GM12878 (cell line): ENCODE results near the gene ATP6V0C. TPM values are rescaled to one million over a fixed set of nuclear protein-coding genes. Genes with fewer than 3 reads are reported as not detected.

Experiments used
- ATF7 ChIP-seq: fragments of 450-650 bp; IDR thresholded peaks from 2 replicates; pipeline ENCODE4 v1.6.1; 2016; ENCODE audit warnings: low read depth, mild to moderate bottlenecking
- CHD1 ChIP-seq: IDR thresholded peaks from 2 replicates; pipeline ENCODE4 v1.6.1; 2012; ENCODE audit warnings: low read depth, low read length, improper control_type of control experiment
- CREM ChIP-seq: IDR thresholded peaks from 2 replicates; pipeline ENCODE4 v1.6.1; 2014; ENCODE audit warnings: antibody characterized with exemption, low read depth
- HDAC2 ChIP-seq: fragments of 200-600 bp; sonication (generic); IDR thresholded peaks from 2 replicates; pipeline ENCODE4 v1.6.1; 2017
- HDGF ChIP-seq: fragments of 450-650 bp; IDR thresholded peaks from 2 replicates; pipeline ENCODE4 v1.6.1; 2016; ENCODE audit warnings: antibody characterized with exemption
- MEF2A ChIP-seq: IDR thresholded peaks from 2 replicates; pipeline ENCODE4 v1.6.1; 2011; ENCODE audit warnings: low read depth, mild to moderate bottlenecking, low read length, moderate library complexity; ENCODE audit not compliant: insufficient read depth
- MYC ChIP-seq: IDR thresholded peaks from 2 replicates; pipeline ENCODE4 v1.6.1; 2011; ENCODE audit warnings: mild to moderate bottlenecking, low read length, moderate library complexity, inconsistent platforms; ENCODE audit not compliant: insufficient read depth, insufficient replicate concordance, insufficient read length, severe bottlenecking
- NR2F1 ChIP-seq: fragments of 450-650 bp; conservative IDR thresholded peaks from 2 replicates; pipeline ENCODE4 v1.6.1; 2017; ENCODE audit warnings: mild to moderate bottlenecking
- PAX8 ChIP-seq: fragments of 450-650 bp; IDR thresholded peaks from 2 replicates; pipeline ENCODE4 v1.6.1; 2017; ENCODE audit warnings: mild to moderate bottlenecking, moderate library complexity
- POLR2AphosphoS2 ChIP-seq: IDR thresholded peaks from 2 replicates; pipeline ENCODE4 v1.6.1; 2011; ENCODE audit warnings: low read depth, mild to moderate bottlenecking, low read length, improper control_type of control experiment, moderate library complexity
- RBBP5 ChIP-seq: fragments of 200-600 bp; sonication (generic); conservative IDR thresholded peaks from 2 replicates; pipeline ENCODE4 v1.6.1; 2016
- RCOR1 ChIP-seq: conservative IDR thresholded peaks from 2 replicates; pipeline ENCODE4 v1.6.1; 2012; ENCODE audit warnings: low read depth, low read length, improper control_type of control experiment
- STAT3 ChIP-seq: IDR thresholded peaks from 2 replicates; pipeline ENCODE4 v1.6.1; 2011; ENCODE audit warnings: low read depth, low read length, improper control_type of control experiment
- SUZ12 ChIP-seq: fragments of 200-600 bp; sonication (generic); IDR thresholded peaks from one replicate; pipeline ENCODE4 v1.6.1; 2018; ENCODE audit warnings: antibody characterized with exemption, mild to moderate bottlenecking; ENCODE audit not compliant: unreplicated experiment
- TCF3 ChIP-seq: IDR thresholded peaks from 2 replicates; pipeline ENCODE4 v1.6.1; 2012; ENCODE audit warnings: low read depth, mild to moderate bottlenecking, low read length, borderline replicate concordance; ENCODE audit not compliant: insufficient read depth
- ZNF24 ChIP-seq: fragments of 450-650 bp; IDR thresholded peaks from 2 replicates; pipeline ENCODE4 v1.6.1; 2017; ENCODE audit warnings: antibody characterized with exemption, mild to moderate bottlenecking
- polyA plus RNA-seq, 11 experiments: library from polyadenylated mRNA; depleted of rRNA in 4 of 11; unstranded in 6 of 11; stranded (reverse) in 5 of 11; fragments of >200 nt; fragmentation: Nextera tagmentation in 4 of 11; fragmentation: Illumina TruSeq in 1 of 11; extraction: Ambion mirVana in 4 of 11; extraction: Trizol in 1 of 11; gene quantifications; 1 replicate in 1 of 11; 2 replicates in 10 of 11; pipeline versions ENCODE4 v1.2.1 to v1.2.3, GENCODE V29; 2011 to 2016; ENCODE audit warnings: inconsistent platforms in 2 of 11, missing spikeins in 2 of 11, low read depth in 1 of 11
- total RNA-seq, 4 experiments: library from RNA; depleted of rRNA in 3 of 4; stranded (reverse); fragments of >200 nt in 3 of 4; fragmentation: Illumina TruSeq in 1 of 4; extraction: Trizol in 1 of 4; gene quantifications; 2 replicates each; pipeline versions ENCODE4 v1.2.1 to v1.2.3, GENCODE V29; 2013 to 2021
- TF ChIP-seq, protein P1 (sequence below): fragments of 450-650 bp; IDR thresholded peaks from 2 replicates; pipeline ENCODE4 v1.6.1; 2014; ENCODE audit warnings: mild to moderate bottlenecking
- TF ChIP-seq, protein P2 (sequence below): fragments of 450-650 bp; formaldehyde crosslinking; IDR thresholded peaks from 2 replicates; pipeline ENCODE4 v1.5.0; 2022; ENCODE audit warnings: mild to moderate bottlenecking, missing genetic modification characterization
- TF ChIP-seq, protein P3 (sequence below): IDR thresholded peaks from 2 replicates; pipeline ENCODE4 v1.6.1; 2011; ENCODE audit warnings: mild to moderate bottlenecking, low read depth, low read length, moderate library complexity; ENCODE audit not compliant: insufficient replicate concordance
- TF ChIP-seq, protein P4 (sequence below): fragments of 450-650 bp; IDR thresholded peaks from 2 replicates; pipeline ENCODE4 v1.6.1; 2017; ENCODE audit warnings: mild to moderate bottlenecking, moderate library complexity
- TF ChIP-seq, protein P5 (sequence below): IDR thresholded peaks from 2 replicates; pipeline ENCODE4 v1.6.1; 2011; ENCODE audit warnings: low read depth, mild to moderate bottlenecking, low read length, moderate library complexity, borderline replicate concordance; ENCODE audit errors: extremely low read depth

Gene ATP6V0C
- total and polyA plus RNA-seq, 10 of the 15 experiments (the other 5 are each of a cell fraction or from before 2014, with no cell fraction given) = 2.4 to 135 (median 18.4) TPM

DNA sequence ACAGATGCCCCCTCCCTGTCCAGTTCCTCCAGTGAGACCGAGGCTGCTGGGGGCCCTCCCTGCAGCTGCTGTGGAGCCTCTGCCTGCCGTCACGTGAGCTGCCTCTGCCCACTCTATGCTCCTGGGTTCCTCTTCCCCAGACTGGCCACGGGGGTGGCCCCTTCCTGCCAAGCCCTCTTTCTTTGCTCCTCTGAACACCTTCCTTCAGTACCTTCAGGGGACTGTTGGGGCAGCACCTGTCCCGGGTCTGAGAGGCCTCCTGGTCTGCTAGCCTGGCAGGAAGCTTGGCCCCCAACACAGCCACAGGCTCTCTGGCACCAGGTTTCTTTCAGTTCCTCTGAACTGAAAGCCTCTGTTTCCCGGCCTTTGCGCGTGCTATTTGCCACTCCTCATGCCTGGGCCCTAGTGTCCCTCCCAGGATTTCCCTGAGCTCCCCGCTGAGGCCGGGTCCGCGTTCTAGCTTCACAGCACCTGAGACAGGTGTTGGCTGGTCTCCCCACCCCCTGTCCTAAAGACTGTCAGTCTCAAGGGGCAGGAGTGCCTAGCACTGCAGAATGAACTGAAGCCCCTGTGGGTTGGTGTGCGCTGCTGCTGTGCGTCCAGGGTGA, 6.6 kb upstream of the ATP6V0C start (continued):
- TF ChIP-seq, protein P1, sequence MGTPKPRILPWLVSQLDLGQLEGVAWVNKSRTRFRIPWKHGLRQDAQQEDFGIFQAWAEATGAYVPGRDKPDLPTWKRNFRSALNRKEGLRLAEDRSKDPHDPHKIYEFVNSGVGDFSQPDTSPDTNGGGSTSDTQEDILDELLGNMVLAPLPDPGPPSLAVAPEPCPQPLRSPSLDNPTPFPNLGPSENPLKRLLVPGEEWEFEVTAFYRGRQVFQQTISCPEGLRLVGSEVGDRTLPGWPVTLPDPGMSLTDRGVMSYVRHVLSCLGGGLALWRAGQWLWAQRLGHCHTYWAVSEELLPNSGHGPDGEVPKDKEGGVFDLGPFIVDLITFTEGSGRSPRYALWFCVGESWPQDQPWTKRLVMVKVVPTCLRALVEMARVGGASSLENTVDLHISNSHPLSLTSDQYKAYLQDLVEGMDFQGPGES = no peak
- TF ChIP-seq ZNF24 (no peak), MYC (no peak), ATF7 (peak; percentile 53), HDAC2 (no peak), TCF3 (0 out of 2 replicates have a peak, but pooled peaks have one; percentile 26), RCOR1 (no peak), PAX8 (no peak), CREM (no peak), SUZ12 (no peak), POLR2AphosphoS2 (no peak), CHD1 (no peak), NR2F1 (no peak), MEF2A (no peak), STAT3 (no peak), HDGF (no peak), RBBP5 (no peak)
- TF ChIP-seq, protein P2, sequence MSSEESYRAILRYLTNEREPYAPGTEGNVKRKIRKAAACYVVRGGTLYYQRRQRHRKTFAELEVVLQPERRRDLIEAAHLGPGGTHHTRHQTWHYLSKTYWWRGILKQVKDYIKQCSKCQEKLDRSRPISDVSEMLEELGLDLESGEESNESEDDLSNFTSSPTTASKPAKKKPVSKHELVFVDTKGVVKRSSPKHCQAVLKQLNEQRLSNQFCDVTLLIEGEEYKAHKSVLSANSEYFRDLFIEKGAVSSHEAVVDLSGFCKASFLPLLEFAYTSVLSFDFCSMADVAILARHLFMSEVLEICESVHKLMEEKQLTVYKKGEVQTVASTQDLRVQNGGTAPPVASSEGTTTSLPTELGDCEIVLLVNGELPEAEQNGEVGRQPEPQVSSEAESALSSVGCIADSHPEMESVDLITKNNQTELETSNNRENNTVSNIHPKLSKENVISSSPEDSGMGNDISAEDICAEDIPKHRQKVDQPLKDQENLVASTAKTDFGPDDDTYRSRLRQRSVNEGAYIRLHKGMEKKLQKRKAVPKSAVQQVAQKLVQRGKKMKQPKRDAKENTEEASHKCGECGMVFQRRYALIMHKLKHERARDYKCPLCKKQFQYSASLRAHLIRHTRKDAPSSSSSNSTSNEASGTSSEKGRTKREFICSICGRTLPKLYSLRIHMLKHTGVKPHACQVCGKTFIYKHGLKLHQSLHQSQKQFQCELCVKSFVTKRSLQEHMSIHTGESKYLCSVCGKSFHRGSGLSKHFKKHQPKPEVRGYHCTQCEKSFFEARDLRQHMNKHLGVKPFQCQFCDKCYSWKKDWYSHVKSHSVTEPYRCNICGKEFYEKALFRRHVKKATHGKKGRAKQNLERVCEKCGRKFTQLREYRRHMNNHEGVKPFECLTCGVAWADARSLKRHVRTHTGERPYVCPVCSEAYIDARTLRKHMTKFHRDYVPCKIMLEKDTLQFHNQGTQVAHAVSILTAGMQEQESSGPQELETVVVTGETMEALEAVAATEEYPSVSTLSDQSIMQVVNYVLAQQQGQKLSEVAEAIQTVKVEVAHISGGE = no peak
- TF ChIP-seq, protein P3, sequence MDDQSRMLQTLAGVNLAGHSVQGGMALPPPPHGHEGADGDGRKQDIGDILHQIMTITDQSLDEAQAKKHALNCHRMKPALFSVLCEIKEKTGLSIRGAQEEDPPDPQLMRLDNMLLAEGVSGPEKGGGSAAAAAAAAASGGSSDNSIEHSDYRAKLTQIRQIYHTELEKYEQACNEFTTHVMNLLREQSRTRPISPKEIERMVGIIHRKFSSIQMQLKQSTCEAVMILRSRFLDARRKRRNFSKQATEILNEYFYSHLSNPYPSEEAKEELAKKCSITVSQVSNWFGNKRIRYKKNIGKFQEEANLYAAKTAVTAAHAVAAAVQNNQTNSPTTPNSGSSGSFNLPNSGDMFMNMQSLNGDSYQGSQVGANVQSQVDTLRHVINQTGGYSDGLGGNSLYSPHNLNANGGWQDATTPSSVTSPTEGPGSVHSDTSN = no peak
- TF ChIP-seq, protein P4, sequence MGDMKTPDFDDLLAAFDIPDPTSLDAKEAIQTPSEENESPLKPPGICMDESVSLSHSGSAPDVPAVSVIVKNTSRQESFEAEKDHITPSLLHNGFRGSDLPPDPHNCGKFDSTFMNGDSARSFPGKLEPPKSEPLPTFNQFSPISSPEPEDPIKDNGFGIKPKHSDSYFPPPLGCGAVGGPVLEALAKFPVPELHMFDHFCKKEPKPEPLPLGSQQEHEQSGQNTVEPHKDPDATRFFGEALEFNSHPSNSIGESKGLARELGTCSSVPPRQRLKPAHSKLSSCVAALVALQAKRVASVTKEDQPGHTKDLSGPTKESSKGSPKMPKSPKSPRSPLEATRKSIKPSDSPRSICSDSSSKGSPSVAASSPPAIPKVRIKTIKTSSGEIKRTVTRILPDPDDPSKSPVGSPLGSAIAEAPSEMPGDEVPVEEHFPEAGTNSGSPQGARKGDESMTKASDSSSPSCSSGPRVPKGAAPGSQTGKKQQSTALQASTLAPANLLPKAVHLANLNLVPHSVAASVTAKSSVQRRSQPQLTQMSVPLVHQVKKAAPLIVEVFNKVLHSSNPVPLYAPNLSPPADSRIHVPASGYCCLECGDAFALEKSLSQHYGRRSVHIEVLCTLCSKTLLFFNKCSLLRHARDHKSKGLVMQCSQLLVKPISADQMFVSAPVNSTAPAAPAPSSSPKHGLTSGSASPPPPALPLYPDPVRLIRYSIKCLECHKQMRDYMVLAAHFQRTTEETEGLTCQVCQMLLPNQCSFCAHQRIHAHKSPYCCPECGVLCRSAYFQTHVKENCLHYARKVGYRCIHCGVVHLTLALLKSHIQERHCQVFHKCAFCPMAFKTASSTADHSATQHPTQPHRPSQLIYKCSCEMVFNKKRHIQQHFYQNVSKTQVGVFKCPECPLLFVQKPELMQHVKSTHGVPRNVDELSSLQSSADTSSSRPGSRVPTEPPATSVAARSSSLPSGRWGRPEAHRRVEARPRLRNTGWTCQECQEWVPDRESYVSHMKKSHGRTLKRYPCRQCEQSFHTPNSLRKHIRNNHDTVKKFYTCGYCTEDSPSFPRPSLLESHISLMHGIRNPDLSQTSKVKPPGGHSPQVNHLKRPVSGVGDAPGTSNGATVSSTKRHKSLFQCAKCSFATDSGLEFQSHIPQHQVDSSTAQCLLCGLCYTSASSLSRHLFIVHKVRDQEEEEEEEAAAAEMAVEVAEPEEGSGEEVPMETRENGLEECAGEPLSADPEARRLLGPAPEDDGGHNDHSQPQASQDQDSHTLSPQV = no peak
- TF ChIP-seq, protein P5, sequence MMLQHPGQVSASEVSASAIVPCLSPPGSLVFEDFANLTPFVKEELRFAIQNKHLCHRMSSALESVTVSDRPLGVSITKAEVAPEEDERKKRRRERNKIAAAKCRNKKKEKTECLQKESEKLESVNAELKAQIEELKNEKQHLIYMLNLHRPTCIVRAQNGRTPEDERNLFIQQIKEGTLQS = no peak
